Ascending aorta (tissue), 2 donors: ENCODE results near the gene NLRP13. TPM values are rescaled to one million over a fixed set of nuclear protein-coding genes. Genes with fewer than 3 reads are reported as not detected.

ENCODE experiments used
- DNase-seq, 2 donors: peaks; one replicate each; pipeline ENCODE4 v3.0.0-alpha.2; 2019; ENCODE audit warnings: low spot score in 2 of 2
- H3K27ac ChIP-seq, 2 donors: fragments of 200-600 bp; sonication (generic); one replicate each; pipeline ENCODE4 v1.5.1; 2016 to 2017; ENCODE audit warnings: mild to moderate bottlenecking in 1 of 2
- H3K27me3 ChIP-seq: fragments of 200-600 bp; sonication (generic); one replicate; pipeline ENCODE4 v1.5.1; 2017
- H3K36me3 ChIP-seq, 2 donors: fragments of 200-600 bp; sonication (generic); one replicate each; pipeline ENCODE4 v1.5.1; 2016
- H3K4me1 ChIP-seq, 2 donors: fragments of 200-600 bp; sonication (generic); one replicate each; pipeline ENCODE4 v1.5.1; 2016 to 2017; ENCODE audit warnings: mild to moderate bottlenecking in 1 of 2
- H3K4me3 ChIP-seq, 2 donors: fragments of 200-600 bp; sonication (generic); one replicate each; pipeline ENCODE4 v1.5.1; 2016 to 2017; ENCODE audit warnings: mild to moderate bottlenecking in 1 of 2
- H3K9me3 ChIP-seq, 2 donors: fragments of 200-600 bp; sonication (generic); one replicate each; pipeline ENCODE4 v1.5.1; 2016
- CTCF ChIP-seq, 3 experiments: fragments of 200-600 bp in 2 of 3; fragments of 450-650 bp in 1 of 3; sonication (generic) in 2 of 3; IDR thresholded peaks; one replicate each; pipeline ENCODE4 v1.5.1; 2016 to 2019; ENCODE audit warnings: antibody characterized with exemption in 3 of 3, mild to moderate bottlenecking in 1 of 3, moderate library complexity in 1 of 3
- intact Hi-C: fragments of 100-400 bp; cut with DNase I; formaldehyde crosslinking; loops from one replicate; pipeline ENCODE4 v1.15.1; 2023
- total RNA-seq: library from RNA; depleted of rRNA; stranded (reverse); fragments of >200 nt; gene quantifications from one replicate; pipeline ENCODE4 v1.1.0, GENCODE V29; 2016

NLRP13 gene
- total RNA-seq, 1 donor from 2014 or later, result not detected

DNA sequence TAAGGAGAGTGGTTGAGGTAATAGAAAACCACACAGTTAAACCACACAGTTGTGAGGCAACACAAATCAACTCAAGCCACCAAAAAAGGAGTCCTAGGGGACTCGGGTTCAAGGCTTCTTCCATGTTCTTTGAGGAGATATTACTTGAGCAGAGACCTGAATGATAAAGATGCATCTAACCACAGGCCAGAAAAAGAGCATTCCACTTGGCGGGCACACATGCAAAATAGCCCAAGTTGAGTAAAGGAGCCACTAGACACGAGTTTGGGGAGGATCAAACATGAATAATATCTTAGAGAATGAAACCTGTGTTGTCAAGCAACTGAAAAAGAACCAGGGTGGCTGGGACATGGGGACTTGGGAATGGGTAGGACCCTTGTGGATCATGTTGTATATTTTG is 65.6 kb downstream of the NLRP13 start:
- H3K9me3 ChIP-seq, result no peaks in the 10 kb centered on the region
- no peak for DNase-seq
- intact Hi-C loops, result no loop called here
- H3K27me3 ChIP-seq, result no peaks in the 10 kb centered on the region
- no peak overlapping the region for H3K4me3 ChIP-seq
- no peaks in the 10 kb centered on the region for H3K36me3 ChIP-seq
- no peak overlapping the region for H3K27ac ChIP-seq
- H3K4me1 ChIP-seq, result no peaks in the 10 kb centered on the region
- no peak for TF ChIP-seq CTCF (IDR thresholded peaks at IDR 0.05)

- no peak for TF ChIP-seq CTCF (IDR thresholded peaks at IDR 0.05)
- Histone ChIP-seq H3K9me3 (no peaks in the 10 kb centered on the region), H3K27me3 (no peaks in the 10 kb centered on the region), H3K4me1 (no peaks in the 10 kb centered on the region), H3K27ac (no peak overlapping the region), H3K4me3 (no peak overlapping the region), H3K36me3 (no peaks in the 10 kb centered on the region)
- no peak for DNase-seq
- intact Hi-C loops, result no loop called here
These were observed 73.2 kb downstream of the NLRP13 start for GRCh38 chr19:55858969-55859368.

GRCh38 chr19:55858401-55858800 is 73.7 kb downstream of the NLRP13 start:
- Histone ChIP-seq H3K4me1 (no peaks in the 10 kb centered on the region), H3K36me3 (no peaks in the 10 kb centered on the region), H3K9me3 (no peaks in the 10 kb centered on the region), H3K4me3 (no peak overlapping the region), H3K27ac (no peak overlapping the region), H3K27me3 (no peaks in the 10 kb centered on the region)
- DNase-seq, result no peak
- TF ChIP-seq CTCF (IDR thresholded peaks at IDR 0.05), result no peak
- intact Hi-C loops, result no loop called here

DNA sequence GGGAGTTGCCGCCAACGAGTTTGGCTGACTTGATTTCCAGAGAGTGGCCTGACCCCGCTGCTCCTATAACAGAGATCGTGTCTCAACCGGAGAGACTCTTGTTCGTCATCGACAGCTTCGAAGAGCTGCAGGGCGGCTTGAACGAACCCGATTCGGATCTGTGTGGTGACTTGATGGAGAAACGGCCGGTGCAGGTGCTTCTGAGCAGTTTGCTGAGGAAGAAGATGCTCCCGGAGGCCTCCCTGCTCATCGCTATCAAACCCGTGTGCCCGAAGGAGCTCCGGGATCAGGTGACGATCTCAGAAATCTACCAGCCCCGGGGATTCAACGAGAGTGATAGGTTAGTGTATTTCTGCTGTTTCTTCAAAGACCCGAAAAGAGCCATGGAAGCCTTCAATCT is 74.2 kb downstream of the NLRP13 start:
- no peak for TF ChIP-seq CTCF (IDR thresholded peaks at IDR 0.05)
- no peaks in the 10 kb centered on the region for H3K9me3 ChIP-seq

GRCh38 chr19:55857149-55857548 is 75.0 kb downstream of the NLRP13 start:
- Histone ChIP-seq H3K27me3 (no peaks in the 10 kb centered on the region), H3K4me1 (no peaks in the 10 kb centered on the region), H3K36me3 (no peaks in the 10 kb centered on the region), H3K9me3 (no peaks in the 10 kb centered on the region), H3K27ac (no peak overlapping the region), H3K4me3 (no peak overlapping the region)
- DNase-seq, result no peak
- intact Hi-C loops, result no loop called here
- TF ChIP-seq CTCF (IDR thresholded peaks at IDR 0.05), result no peak

More for the DNA sequence above, 74.2 kb downstream of the NLRP13 start:
- no peaks in the 10 kb centered on the region for H3K4me1 ChIP-seq
- H3K4me3 ChIP-seq, result no peak overlapping the region
- H3K27me3 ChIP-seq, result no peaks in the 10 kb centered on the region
- intact Hi-C loops, result no loop called here
- no peaks in the 10 kb centered on the region for H3K36me3 ChIP-seq
- no peak for DNase-seq
- no peak overlapping the region for H3K27ac ChIP-seq

GRCh38 chr19:55855160-55855559 is 77.0 kb downstream of the NLRP13 start:
- Histone ChIP-seq H3K9me3 (no peaks in the 10 kb centered on the region), H3K36me3 (no peaks in the 10 kb centered on the region), H3K4me1 (no peaks in the 10 kb centered on the region), H3K27me3 (no peaks in the 10 kb centered on the region), H3K4me3 (no peak overlapping the region), H3K27ac (no peak overlapping the region)
- no peak for DNase-seq
- no peak for TF ChIP-seq CTCF (IDR thresholded peaks at IDR 0.05)
- intact Hi-C loops, result no loop called here
